Motor neuron (in vitro differentiated cells): Measurements from ENCODE around the gene PLD2. TPM values are rescaled to one million over a fixed set of nuclear protein-coding genes. Genes with fewer than 3 reads are reported as not detected.
A peak's percentile ranks its signal among the peaks of the same experiment; 100 is the strongest.

Source experiments
- ATAC-seq, 8 experiments: fragments of 200-7000 bp; cut with Tn5 transposase; replicated peaks in 6 of 8; 2 replicates each; pipeline ENCODE4 v1.8.0; 2021; ENCODE audit warnings: mild to moderate bottlenecking in 8 of 8, moderate library complexity in 8 of 8
- H3K27ac ChIP-seq, 2 donors: fragments of 250-450 bp; sonication (Bioruptor Pico); 2 replicates each; pipeline ENCODE4 v1.9.0; 2021; ENCODE audit warnings: antibody characterized with exemption in 2 of 2, mild to moderate bottlenecking in 2 of 2, moderate library complexity in 1 of 2
- H3K4me1 ChIP-seq, 2 donors: fragments of 250-450 bp; sonication (Bioruptor Pico); replicated peaks in 1 of 2; 2 replicates each; pipeline ENCODE4 v1.6.1; 2021; ENCODE audit warnings: antibody characterized with exemption in 2 of 2, mild to moderate bottlenecking in 2 of 2, moderate library complexity in 1 of 2
- H3K4me3 ChIP-seq, 5 donors: fragments of 250-450 bp; sonication (Bioruptor Pico); 2 replicates each; pipeline ENCODE4 v1.9.0; 2021; ENCODE audit warnings: antibody characterized with exemption in 5 of 5, mild to moderate bottlenecking in 5 of 5, moderate library complexity in 4 of 5
- WGBS, 10 experiments: fragments of 450-650 bp; shearing (Covaris generic); methylation state at CpG; one replicate each; pipeline ENCODE4 v1.0.0; 2022; 5-methylcytosine and 5-hydroxymethylcytosine counted together
- in situ Hi-C, 9 experiments: fragments of 400-800 bp; cut with MboI; loops; one replicate each; pipeline ENCODE4 v1.15.0; 2021; ENCODE audit warnings: low sequenced_read_pairs in 9 of 9, low pct_unique_long_range_greater_than_20kb in 2 of 9; ENCODE audit not compliant: unreplicated experiment in 9 of 9
- total RNA-seq, 8 experiments: library from RNA; unstranded; fragments of 300-600 nt; gene quantifications; 2 replicates each; pipeline versions ENCODE4 v1.2.3 to v1.2.4, GENCODE V29; 2022

PLD2 gene, protein sequence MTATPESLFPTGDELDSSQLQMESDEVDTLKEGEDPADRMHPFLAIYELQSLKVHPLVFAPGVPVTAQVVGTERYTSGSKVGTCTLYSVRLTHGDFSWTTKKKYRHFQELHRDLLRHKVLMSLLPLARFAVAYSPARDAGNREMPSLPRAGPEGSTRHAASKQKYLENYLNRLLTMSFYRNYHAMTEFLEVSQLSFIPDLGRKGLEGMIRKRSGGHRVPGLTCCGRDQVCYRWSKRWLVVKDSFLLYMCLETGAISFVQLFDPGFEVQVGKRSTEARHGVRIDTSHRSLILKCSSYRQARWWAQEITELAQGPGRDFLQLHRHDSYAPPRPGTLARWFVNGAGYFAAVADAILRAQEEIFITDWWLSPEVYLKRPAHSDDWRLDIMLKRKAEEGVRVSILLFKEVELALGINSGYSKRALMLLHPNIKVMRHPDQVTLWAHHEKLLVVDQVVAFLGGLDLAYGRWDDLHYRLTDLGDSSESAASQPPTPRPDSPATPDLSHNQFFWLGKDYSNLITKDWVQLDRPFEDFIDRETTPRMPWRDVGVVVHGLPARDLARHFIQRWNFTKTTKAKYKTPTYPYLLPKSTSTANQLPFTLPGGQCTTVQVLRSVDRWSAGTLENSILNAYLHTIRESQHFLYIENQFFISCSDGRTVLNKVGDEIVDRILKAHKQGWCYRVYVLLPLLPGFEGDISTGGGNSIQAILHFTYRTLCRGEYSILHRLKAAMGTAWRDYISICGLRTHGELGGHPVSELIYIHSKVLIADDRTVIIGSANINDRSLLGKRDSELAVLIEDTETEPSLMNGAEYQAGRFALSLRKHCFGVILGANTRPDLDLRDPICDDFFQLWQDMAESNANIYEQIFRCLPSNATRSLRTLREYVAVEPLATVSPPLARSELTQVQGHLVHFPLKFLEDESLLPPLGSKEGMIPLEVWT
- total RNA-seq: 10 to 100 TPM in 4 of 8 experiments, 1 to 10 TPM in 4; 4.3 to 28.6 (median 11.4) TPM

DNA sequence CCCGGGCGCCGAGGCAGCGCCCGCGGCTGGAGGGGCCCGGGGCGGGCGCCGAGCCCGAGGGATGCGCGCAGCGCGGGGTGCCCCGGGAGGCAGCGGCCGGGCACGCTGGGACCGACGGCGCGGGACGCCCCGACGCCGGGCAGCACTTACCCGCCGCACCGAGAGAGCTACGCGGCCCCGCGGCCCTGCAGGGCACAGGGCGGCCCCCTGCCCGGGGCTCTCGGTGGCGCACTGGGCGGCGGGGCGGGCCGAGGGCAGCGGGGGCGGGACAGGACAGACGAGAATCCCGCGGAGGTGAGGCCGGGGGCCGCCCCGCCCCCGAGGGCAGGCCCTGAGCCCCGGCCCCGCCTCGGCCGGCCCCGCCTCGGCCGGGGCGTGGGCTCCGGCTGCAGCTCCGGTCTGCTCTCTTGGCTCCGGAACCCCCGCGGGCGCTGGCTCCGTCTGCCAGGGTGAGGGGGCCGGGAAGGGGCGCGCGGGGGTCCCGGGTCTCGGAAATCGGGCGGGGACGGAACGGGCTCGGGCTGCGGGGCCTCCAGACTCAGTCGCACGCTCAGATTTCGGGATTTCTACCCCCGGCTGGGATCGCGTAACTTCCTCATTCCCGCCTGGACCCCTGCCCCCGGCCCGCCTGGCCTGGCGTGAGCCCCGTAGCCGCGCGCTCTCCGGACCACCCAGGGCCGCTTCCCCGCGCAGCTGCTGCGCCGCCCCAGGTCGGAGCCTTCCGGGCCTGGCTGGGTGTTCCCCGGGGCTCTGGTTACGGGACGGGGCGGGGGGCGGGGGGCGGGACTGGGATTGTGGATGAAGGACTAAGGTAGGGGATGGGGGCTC, at the start of gene PLD2:
PLD2 (plus strand) TSS at position 376 of the 828 bp plus-strand sequence. CDS start 621 bp downstream, outside the sequence.
- Histone ChIP-seq H3K4me3 (peak within 1 kb of the TSS; percentile 32 to 77 (median 55)), H3K27ac (no peak within 1 kb of the TSS), H3K4me1 (no peaks in the 10 kb centered on the region)
- WGBS, 10 experiments: no CpG with 5 or more reads among the region's 106 CpGs
- in situ Hi-C loops: no loop called here
- ATAC-seq: peak; percentile 94 to 98 (median 96)

DNA sequence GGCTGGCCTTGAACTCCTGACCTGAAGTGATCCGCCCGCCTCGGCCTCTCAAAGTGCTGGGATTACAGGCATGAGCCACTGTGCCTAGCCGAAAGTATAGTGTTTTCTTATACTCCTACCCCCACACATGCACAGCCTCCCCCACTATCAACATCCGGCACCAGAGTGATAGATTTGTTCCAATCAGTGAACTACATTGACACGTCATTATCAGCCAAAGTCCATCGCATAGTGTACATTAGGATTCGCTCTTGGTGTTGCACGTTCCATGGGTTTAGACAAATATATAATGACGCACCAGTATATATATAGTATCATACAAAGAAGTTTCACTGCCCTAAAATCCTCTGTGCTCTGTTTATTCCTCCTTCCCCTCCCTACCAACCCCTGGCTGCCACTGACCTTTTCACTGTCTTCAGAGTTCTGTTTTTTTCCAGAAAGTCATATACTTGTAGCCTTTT, 47.1 kb upstream of the PLD2 start:
- WGBS, 10 experiments: 53 to 97% (median 80%) methylated on average over 3 to 9 of the region's 10 CpGs
- Histone ChIP-seq H3K4me3 (no peak overlapping the region), H3K27ac (no peak overlapping the region), H3K4me1 (no peaks in the 10 kb centered on the region)
- in situ Hi-C loops: no loop called here
- ATAC-seq: no peak

DNA sequence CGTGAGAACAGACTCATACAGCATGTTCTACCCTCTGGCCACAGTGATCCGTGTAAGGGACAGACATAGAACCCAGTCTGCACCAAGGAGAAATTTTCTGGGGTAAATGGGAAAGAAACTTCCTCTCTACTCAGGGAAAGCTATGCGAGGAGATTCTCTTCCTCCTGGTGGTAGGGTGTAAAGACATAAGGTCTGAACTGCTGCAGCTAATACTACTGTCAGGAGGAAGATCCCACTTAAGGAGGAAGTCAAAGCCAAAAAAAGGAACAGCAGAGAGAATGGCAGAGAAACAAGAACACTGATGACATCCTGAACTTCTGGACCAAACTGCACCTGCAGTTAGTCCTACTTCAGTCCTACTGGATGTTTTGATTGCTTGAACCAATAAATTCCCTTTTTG, 42.4 kb upstream of the PLD2 start:
- in situ Hi-C loops: no loop called here
- Histone ChIP-seq H3K4me3 (no peak overlapping the region), H3K27ac (no peak overlapping the region), H3K4me1 (no peaks in the 10 kb centered on the region)
- 0 to 100% (median 58%) methylated on average over 1 to 3 of the region's 3 CpGs; no CpG with 5 or more reads in 2 of the 10 experiments for WGBS, 10 experiments
- no peak for ATAC-seq

DNA sequence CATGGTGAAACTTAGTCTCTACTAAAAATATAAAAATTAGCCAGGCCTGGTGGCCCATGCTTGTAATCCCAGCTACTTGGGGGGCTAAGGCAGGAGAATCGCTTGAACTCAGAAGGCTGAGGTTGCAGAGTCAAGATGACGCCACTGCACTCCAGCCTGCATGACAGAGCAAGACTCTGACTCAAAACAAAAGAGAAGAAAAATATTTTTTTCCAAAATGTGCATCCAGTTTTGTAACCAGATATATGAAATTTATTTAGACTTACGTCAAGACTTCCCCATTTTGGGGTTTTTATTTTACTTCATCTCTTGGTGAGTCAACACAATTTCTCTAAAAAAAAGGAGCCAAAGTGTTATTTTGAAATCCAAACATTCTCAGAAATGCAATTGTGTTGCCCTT, 40.8 kb upstream of the PLD2 start:
- ATAC-seq: no peak
- H3K27ac ChIP-seq: no peak overlapping the region
- WGBS, 10 experiments: 17 to 100% (median 71%) methylated on average over 1 to 3 of the region's 3 CpGs; no CpG with 5 or more reads in 2 of the 10 experiments

DNA sequence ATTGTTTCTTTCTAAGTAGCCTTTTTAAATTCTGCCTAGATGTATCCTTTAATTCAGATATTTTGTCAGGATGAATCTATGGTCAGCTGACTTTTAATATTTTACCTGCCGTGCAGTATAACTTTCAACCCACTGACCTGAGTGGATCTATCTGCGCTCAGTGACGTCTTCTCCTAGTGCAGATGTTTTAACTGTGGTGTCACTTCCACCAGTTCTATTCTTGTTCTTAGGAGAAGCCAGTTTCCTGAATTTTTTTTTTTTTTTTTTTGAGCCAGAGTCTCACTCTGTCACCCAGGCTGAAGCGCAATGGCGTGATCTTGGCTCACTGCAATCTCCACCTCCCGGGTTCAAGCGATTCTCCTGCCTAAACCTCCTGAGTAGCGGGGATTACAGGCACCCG, 40.2 kb upstream of the PLD2 start:
- H3K27ac ChIP-seq: no peak overlapping the region
- 60 to 100% (median 89%) methylated on average over 1 to 9 of the region's 9 CpGs; no CpG with 5 or more reads in 1 of the 10 experiments for WGBS, 10 experiments

More for the DNA sequence above, 40.8 kb upstream of the PLD2 start:
- H3K4me1 ChIP-seq: no peaks in the 10 kb centered on the region
- H3K4me3 ChIP-seq: no peak overlapping the region
- in situ Hi-C loops: no loop called here

DNA sequence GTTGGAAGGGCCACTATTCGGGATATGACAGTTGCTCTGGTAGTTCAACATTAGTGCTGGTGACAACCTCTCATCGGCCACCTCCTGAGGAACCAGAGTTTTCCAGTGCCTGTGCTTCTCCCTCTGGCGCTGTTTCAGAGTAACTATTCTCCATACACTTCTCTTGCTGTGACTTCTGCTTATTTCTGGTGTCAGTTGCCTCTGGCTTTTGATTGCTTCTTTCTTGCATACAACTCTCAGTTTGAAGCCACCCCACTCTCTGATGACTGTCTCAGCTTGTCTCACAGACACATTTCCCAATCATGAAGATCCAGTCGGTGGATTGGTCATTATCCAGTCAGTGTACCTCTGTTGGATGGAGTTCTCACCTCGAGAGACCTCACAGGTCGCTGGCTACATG, 38.7 kb upstream of the PLD2 start:
- no peak overlapping the region for H3K4me3 ChIP-seq
- 48 to 95% (median 67%) methylated on average over 2 to 6 of the region's 6 CpGs; no CpG with 5 or more reads in 4 of the 10 experiments for WGBS, 10 experiments
- H3K27ac ChIP-seq: no peak overlapping the region
- H3K4me1 ChIP-seq: no peaks in the 10 kb centered on the region
- no peak for ATAC-seq
- in situ Hi-C loops: no loop called here

More for the DNA sequence above, 40.2 kb upstream of the PLD2 start:
- in situ Hi-C loops: no loop called here
- ATAC-seq: no peak
- Histone ChIP-seq H3K4me3 (no peak overlapping the region), H3K4me1 (no peaks in the 10 kb centered on the region)

DNA sequence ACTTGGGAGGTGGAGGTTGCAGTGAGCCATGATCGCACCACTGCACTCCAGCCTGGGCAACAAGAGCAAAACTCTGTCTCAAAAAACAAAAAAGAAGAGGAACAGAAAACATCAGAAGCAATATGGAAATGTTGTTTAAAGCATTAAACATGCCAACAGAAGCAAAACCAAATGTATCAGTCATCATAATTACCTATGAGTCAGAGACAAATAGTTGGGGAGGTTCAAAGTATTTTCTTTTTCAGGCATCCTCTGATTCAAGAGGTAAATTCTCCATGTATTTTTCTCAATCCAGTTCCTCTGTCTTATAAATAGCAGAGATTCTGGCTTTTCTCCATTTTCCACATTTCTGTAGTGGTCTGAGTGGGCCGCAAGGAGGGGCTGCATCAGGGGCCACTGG, 37.3 kb upstream of the PLD2 start:
- ATAC-seq: no peak
- Histone ChIP-seq H3K4me1 (no peaks in the 10 kb centered on the region), H3K4me3 (no peak overlapping the region), H3K27ac (no peak overlapping the region)
- 58 to 100% (median 89%) methylated on average over 1 to 2 of the region's 2 CpGs; no CpG with 5 or more reads in 2 of the 10 experiments for WGBS, 10 experiments
- in situ Hi-C loops: no loop called here

DNA sequence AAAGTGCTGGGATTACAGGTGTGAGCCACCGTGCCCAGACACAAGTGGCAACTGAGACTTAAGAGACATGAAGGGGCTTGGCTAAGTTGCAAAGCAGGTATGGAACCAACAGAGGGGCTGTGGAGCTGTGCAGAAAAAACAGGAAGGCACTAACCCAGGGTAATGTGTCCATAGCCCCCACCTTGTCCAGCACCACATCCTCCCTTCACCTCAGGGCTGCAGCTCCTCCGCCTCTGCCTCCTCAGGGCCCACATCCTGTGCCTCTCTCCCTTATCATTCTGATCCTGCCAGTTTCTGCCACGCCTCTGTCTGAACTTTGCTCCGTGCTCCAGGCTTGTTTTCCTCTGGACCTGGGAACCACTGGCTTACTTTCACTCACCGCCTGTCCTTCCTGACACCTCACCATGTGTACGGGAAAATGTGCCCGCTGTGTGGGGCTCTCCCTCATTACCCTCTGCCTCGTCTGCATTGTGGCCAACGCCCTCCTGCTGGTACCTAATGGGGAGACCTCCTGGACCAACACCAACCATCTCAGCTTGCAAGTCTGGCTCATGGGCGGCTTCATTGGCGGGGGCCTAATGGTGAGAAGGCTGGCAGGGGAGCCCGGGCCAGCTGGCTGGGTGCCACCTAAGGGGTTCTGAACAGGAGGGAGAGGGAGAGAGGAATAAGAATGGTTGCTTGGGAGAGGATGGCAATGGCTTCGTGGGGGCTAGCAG, 35.3 kb upstream of the PLD2 start, which contains the start of gene TM4SF5:
TM4SF5 (plus strand) TSS at position 368 of the 716 bp plus-strand sequence; CDS start at position 405, 37 bp downstream.
- in situ Hi-C loops: no loop called here
- Histone ChIP-seq H3K4me1 (no peaks in the 10 kb centered on the region), H3K27ac (no peak within 1 kb of the TSS), H3K4me3 (no peak within 1 kb of the TSS)
- 0 to 100% (median 46%) methylated on average over 1 to 5 of the region's 13 CpGs; no CpG with 5 or more reads in 2 of the 10 experiments for WGBS, 10 experiments
- ATAC-seq: peak in 1 of 8 experiments; percentile 9

DNA sequence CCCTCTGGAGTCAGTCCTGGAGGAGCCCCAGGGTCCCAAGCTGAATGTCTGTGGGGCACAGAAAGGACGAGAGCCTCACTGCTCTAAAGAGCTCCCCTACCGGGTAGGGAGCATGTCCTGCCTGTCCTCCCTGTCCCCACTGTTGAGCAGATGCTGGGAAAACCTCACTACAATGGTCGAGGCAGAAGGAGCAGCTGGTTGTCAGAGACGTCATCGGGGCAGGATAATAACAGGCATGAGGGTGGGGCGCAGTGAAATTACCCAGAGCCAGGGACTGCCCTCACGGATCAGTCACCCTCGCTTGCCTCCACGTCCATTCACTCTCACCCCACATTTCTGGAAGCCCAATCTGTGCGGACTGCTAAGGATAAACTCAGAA, 34.7 kb upstream of the PLD2 start:
- in situ Hi-C loops: no loop called here
- Histone ChIP-seq H3K4me1 (no peaks in the 10 kb centered on the region), H3K27ac (no peak overlapping the region), H3K4me3 (no peak overlapping the region)
- WGBS, 10 experiments: 17 to 100% (median 46%) methylated on average over 1 to 4 of the region's 10 CpGs; no CpG with 5 or more reads in 6 of the 10 experiments
- ATAC-seq: peak in 4 of 8 experiments; percentile 16 to 37 (median 20)

DNA sequence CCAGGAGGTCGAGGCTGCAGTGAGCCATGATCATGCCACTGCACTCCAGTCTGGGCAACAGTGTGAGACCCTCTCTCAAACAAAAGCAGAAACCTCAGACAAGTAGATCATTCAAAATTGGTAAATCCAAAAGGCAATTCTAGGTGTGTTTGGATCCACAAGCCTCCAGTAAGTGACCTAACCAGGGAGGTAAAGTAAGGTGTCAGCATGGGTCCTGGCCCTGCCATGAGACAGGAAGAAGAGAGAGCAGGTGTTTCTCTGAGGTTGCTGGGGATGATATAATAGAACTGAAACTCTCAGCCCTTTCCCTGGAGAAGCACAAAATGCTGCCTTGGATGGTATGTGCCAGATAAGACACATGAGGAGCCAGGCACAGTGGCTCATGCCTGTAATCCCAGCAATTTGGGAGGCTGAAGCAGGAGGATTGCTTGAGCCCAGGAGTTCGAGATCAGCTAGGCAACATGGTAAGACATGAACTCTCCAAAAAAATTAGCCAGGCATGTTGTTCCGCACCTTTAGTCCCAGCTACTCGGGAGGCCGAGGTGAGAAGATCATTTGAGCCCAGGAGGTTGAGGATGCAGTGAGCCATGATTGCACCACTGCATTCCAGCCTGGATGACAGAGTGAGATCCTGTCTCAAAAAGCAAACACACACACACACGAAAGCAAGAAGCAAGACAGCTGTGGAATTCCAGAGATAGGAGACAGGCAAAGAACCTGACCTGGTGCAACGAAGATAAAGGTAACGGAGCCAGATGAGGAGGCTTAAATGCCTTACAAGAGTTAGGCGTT, 28.8 kb upstream of the PLD2 start:
- H3K4me1 ChIP-seq: no peaks in the 10 kb centered on the region
- WGBS, 10 experiments: 30 to 86% (median 65%) methylated on average over 1 to 8 of the region's 9 CpGs; no CpG with 5 or more reads in 1 of the 10 experiments
- no peak overlapping the region for H3K27ac ChIP-seq
- ATAC-seq: no peak
- H3K4me3 ChIP-seq: no peak overlapping the region
- in situ Hi-C loops: loop anchor here in 1 of 9 experiments (25.0 kb wide), 1 partner anchor 109 kb away; the partner anchor contains the start of gene C17orf107

DNA sequence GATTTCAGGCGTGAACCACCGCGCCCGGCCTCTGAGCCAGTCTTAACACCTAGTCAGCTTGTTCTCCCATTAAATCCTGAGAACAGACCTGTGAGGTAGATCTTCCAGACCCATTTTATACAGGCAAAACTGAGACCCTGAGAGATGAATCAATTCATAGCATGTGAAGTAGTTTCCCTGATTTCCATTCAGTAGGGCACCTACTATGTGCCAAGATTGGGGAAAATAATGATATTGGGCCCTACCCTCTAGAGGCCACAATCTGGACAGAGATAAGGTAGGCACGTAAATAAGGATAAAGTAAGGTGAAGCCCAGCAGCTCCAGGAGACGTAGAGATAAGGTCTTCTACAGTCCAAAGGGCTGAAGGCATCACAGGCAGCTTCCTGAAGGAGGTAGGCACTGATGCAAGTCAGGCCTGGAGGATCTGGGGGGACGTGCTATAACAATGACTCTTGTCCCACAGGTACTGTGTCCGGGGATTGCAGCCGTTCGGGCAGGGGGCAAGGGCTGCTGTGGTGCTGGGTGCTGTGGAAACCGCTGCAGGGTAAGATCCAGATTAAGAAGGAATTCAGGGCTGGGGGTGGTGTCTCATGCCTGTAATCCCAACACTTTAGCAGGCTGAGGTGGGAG, 26.5 kb upstream of the PLD2 start:
- ATAC-seq: no peak

More for the DNA sequence above, 26.5 kb upstream of the PLD2 start:
- in situ Hi-C loops: loop anchor here in 1 of 9 experiments (25.0 kb wide), 1 partner anchor 107 kb away; the partner anchor contains the start of gene C17orf107
- no peaks in the 10 kb centered on the region for H3K4me1 ChIP-seq
- H3K27ac ChIP-seq: no peak overlapping the region
- H3K4me3 ChIP-seq: no peak overlapping the region
- whole genome bisulfite sequencing, 10 experiments: 25 to 100% (median 61%) methylated on average over 1 to 7 of the region's 11 CpGs; no CpG with 5 or more reads in 1 of the 10 experiments
